Epithelial cell of esophagus (primary cell): ENCODE results near the gene FBXO38.

Experiments
- DNase-seq: peaks from one replicate; pipeline ENCODE4 v3.0.0; 2010; ENCODE audit warnings: low read depth
- H3K4me3 ChIP-seq: 2 replicates; pipeline ENCODE4 v1.5.1; 2011; ENCODE audit warnings: mild to moderate bottlenecking, low read length, control low read depth
- CTCF ChIP-seq: IDR thresholded peaks from 2 replicates; pipeline ENCODE4 v1.5.1; 2011; ENCODE audit warnings: low read depth, mild to moderate bottlenecking, low read length, control low read depth, inconsistent platforms; ENCODE audit not compliant: insufficient read depth; ENCODE audit errors: missing control alignments

The FBXO38 gene

GRCh38 chr5:148384380-148384737 lies 601 bp downstream of the FBXO38 start:
- H3K4me3 ChIP-seq: peak overlapping the region; percentile 91
- peak; percentile 25 for DNase-seq
- TF ChIP-seq CTCF: no peak

GRCh38 chr5:148385094-148385493 lies 1.3 kb downstream of the FBXO38 start:
- no peak for DNase-seq
- peak overlapping the region; percentile 91 for H3K4me3 ChIP-seq
- TF ChIP-seq CTCF: no peak

- no peak overlapping the region for H3K4me3 ChIP-seq
- DNase-seq: peak; percentile 33
- TF ChIP-seq CTCF: no peak
Observed at GRCh38 chr5:148386041-148386440, 2.3 kb downstream of the FBXO38 start.

GRCh38 chr5:148387325-148387724 lies 3.6 kb downstream of the FBXO38 start:
- H3K4me3 ChIP-seq: no peak overlapping the region
- no peak for TF ChIP-seq CTCF
- DNase-seq: no peak

GRCh38 chr5:148388696-148389095 lies 4.9 kb downstream of the FBXO38 start:
- H3K4me3 ChIP-seq: no peak overlapping the region
- no peak for TF ChIP-seq CTCF
- no peak for DNase-seq

- DNase-seq: no peak
- no peak overlapping the region for H3K4me3 ChIP-seq
- TF ChIP-seq CTCF: no peak
Observed at GRCh38 chr5:148390914-148391313, 7.2 kb downstream of the FBXO38 start.

- no peak for DNase-seq
- no peak for TF ChIP-seq CTCF
- H3K4me3 ChIP-seq: no peak overlapping the region
Observed at GRCh38 chr5:148391422-148391821, 7.7 kb downstream of the FBXO38 start.
